Erythroblast (primary cell): Measurements from ENCODE around the gene EYA4.

Experiments used
- GATA1 ChIP-seq: IDR thresholded peaks from 2 replicates; pipeline ENCODE4 v1.6.1; 2011; ENCODE audit warnings: low read depth, mild to moderate bottlenecking, control low read depth, low read length, moderate library complexity
- POLR2A ChIP-seq: IDR thresholded peaks from 2 replicates; pipeline ENCODE4 v1.6.1; 2011; ENCODE audit warnings: mild to moderate bottlenecking, low read length

GRCh38 chr6:133546098-133546497, 304.9 kb downstream of the EYA4 start:
- no peak for TF ChIP-seq POLR2A
- TF ChIP-seq GATA1, result no peak
